HepG2 (cell line): Measurements from ENCODE around the gene RTKN2. TPM values are rescaled to one million over a fixed set of nuclear protein-coding genes. Genes with fewer than 3 reads are reported as not detected.

Experiments
- AHDC1 ChIP-seq: sonication (generic); formaldehyde crosslinking; IDR thresholded peaks from 2 replicates; pipeline ENCODE4 v1.5.1; 2020; ENCODE audit warnings: mild to moderate bottlenecking, missing genetic modification reagents, borderline replicate concordance
- CREM ChIP-seq, 2 experiments: sonication (generic) in 1 of 2; formaldehyde crosslinking in 1 of 2; IDR thresholded peaks; 2 replicates each; pipeline versions ENCODE4 v1.4.0 to v1.6.1; 2016 to 2020; ENCODE audit warnings: antibody characterized with exemption in 1 of 2, mild to moderate bottlenecking in 1 of 2, missing genetic modification reagents in 1 of 2
- FUBP1 ChIP-seq: sonication (generic); formaldehyde crosslinking; IDR thresholded peaks from 2 replicates; pipeline ENCODE4 v1.5.1; 2020; ENCODE audit warnings: missing genetic modification reagents, mild to moderate bottlenecking, borderline replicate concordance
- GTF2F1 ChIP-seq: fragments of 150-350 bp; IDR thresholded peaks from 2 replicates; pipeline ENCODE4 v1.6.1; 2014; ENCODE audit warnings: low read length
- HDAC1 ChIP-seq: sonication (generic); formaldehyde crosslinking; IDR thresholded peaks from 2 replicates; pipeline ENCODE4 v1.5.1; 2020; ENCODE audit warnings: mild to moderate bottlenecking, missing genetic modification reagents
- HOXA9 ChIP-seq: sonication (generic); formaldehyde crosslinking; IDR thresholded peaks from 2 replicates; pipeline ENCODE4 v1.8.1; 2022; ENCODE audit warnings: missing genetic modification reagents, mild to moderate bottlenecking, moderate library complexity, borderline replicate concordance
- NBN ChIP-seq: fragments of 450-650 bp; conservative IDR thresholded peaks from 2 replicates; pipeline ENCODE4 v1.6.1; 2017
- PHF21A ChIP-seq: sonication (generic); formaldehyde crosslinking; IDR thresholded peaks from 2 replicates; pipeline ENCODE4 v1.5.0; 2020; ENCODE audit warnings: mild to moderate bottlenecking, missing genetic modification reagents
- RARA ChIP-seq: IDR thresholded peaks from 2 replicates; pipeline ENCODE4 v1.6.1; 2016; ENCODE audit warnings: missing genetic modification reagents, missing compliant biosample characterization
- ZNF746 ChIP-seq: sonication (generic); formaldehyde crosslinking; IDR thresholded peaks from 2 replicates; pipeline ENCODE4 v1.8.0; 2022; ENCODE audit warnings: mild to moderate bottlenecking, missing genetic modification reagents
- ZNF879 ChIP-seq: sonication (generic); formaldehyde crosslinking; IDR thresholded peaks from 2 replicates; pipeline ENCODE4 v1.8.1; 2023; ENCODE audit warnings: missing genetic modification reagents
- polyA plus RNA-seq, 8 experiments: library from polyadenylated mRNA; depleted of rRNA in 3 of 8; stranded (reverse) in 7 of 8; unstranded in 1 of 8; fragments of >200 nt; fragmentation: Illumina TruSeq in 4 of 8; extraction: Trizol in 4 of 8; gene quantifications; 2 replicates each; pipeline versions ENCODE4 v1.2.1 to v1.2.3, GENCODE V29; 2011 to 2016; ENCODE audit warnings: low read depth in 4 of 8, missing spikeins in 1 of 8, mixed read lengths in 1 of 8; ENCODE audit not compliant: insufficient read depth in 1 of 8
- total RNA-seq, 5 experiments: library from RNA; depleted of rRNA; stranded (reverse); fragments of >200 nt; fragmentation: Illumina TruSeq; extraction: Trizol; gene quantifications; 2 replicates each; pipeline ENCODE4 v1.2.3, GENCODE V29; 2016; ENCODE audit warnings: low read depth in 1 of 5
- TF ChIP-seq, protein P1 (sequence below): sonication (generic); formaldehyde crosslinking; IDR thresholded peaks from 2 replicates; pipeline ENCODE4 v1.4.0; 2020; ENCODE audit warnings: missing genetic modification reagents, borderline replicate concordance
- TF ChIP-seq, protein P2 (sequence below): sonication (generic); formaldehyde crosslinking; conservative IDR thresholded peaks from 2 replicates; pipeline ENCODE4 v1.8.0; 2022; ENCODE audit warnings: low read depth, missing genetic modification reagents

RTKN2 gene
- total and polyA plus RNA-seq, 2 of the 13 experiments (the other 11 are each of a cell fraction or from before 2014, with no cell fraction given), result 2.2 to 7.0 TPM

- TF ChIP-seq, protein P1, sequence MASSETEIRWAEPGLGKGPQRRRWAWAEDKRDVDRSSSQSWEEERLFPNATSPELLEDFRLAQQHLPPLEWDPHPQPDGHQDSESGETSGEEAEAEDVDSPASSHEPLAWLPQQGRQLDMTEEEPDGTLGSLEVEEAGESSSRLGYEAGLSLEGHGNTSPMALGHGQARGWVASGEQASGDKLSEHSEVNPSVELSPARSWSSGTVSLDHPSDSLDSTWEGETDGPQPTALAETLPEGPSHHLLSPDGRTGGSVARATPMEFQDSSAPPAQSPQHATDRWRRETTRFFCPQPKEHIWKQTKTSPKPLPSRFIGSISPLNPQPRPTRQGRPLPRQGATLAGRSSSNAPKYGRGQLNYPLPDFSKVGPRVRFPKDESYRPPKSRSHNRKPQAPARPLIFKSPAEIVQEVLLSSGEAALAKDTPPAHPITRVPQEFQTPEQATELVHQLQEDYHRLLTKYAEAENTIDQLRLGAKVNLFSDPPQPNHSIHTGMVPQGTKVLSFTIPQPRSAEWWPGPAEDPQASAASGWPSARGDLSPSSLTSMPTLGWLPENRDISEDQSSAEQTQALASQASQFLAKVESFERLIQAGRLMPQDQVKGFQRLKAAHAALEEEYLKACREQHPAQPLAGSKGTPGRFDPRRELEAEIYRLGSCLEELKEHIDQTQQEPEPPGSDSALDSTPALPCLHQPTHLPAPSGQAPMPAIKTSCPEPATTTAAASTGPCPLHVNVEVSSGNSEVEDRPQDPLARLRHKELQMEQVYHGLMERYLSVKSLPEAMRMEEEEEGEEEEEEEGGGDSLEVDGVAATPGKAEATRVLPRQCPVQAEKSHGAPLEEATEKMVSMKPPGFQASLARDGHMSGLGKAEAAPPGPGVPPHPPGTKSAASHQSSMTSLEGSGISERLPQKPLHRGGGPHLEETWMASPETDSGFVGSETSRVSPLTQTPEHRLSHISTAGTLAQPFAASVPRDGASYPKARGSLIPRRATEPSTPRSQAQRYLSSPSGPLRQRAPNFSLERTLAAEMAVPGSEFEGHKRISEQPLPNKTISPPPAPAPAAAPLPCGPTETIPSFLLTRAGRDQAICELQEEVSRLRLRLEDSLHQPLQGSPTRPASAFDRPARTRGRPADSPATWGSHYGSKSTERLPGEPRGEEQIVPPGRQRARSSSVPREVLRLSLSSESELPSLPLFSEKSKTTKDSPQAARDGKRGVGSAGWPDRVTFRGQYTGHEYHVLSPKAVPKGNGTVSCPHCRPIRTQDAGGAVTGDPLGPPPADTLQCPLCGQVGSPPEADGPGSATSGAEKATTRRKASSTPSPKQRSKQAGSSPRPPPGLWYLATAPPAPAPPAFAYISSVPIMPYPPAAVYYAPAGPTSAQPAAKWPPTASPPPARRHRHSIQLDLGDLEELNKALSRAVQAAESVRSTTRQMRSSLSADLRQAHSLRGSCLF (CRISPR knock-in tag), result no peak
- TF ChIP-seq, protein P2, sequence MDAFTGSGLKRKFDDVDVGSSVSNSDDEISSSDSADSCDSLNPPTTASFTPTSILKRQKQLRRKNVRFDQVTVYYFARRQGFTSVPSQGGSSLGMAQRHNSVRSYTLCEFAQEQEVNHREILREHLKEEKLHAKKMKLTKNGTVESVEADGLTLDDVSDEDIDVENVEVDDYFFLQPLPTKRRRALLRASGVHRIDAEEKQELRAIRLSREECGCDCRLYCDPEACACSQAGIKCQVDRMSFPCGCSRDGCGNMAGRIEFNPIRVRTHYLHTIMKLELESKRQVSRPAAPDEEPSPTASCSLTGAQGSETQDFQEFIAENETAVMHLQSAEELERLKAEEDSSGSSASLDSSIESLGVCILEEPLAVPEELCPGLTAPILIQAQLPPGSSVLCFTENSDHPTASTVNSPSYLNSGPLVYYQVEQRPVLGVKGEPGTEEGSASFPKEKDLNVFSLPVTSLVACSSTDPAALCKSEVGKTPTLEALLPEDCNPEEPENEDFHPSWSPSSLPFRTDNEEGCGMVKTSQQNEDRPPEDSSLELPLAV, result no peak
- TF ChIP-seq RARA (CRISPR knock-in tag) (no peak), FUBP1 (no peak), ZNF879 (CRISPR knock-in tag) (no peak), CREM (IDR thresholded peaks at IDR 0.05) (no peak), CREM (CRISPR knock-in tag; IDR thresholded peaks at IDR 0.05) (no peak), GTF2F1 (no peak), AHDC1 (CRISPR knock-in tag) (no peak), HOXA9 (no peak), HDAC1 (peak; percentile 100), PHF21A (CRISPR knock-in tag) (peak; percentile 74), ZNF746 (CRISPR knock-in tag) (no peak; the same call in 1 of the 2 replicates), NBN (no peak)
Measured at GRCh38 chr10:62268399-62269114, at the start of gene RTKN2 (continued).
